ENCODE results near the gene PPARG.
"Not testable (repeated sequence)": the region's sequence is repeated elsewhere in the genome, so short reads cannot be mapped to it uniquely, and the experiment has no call there.

The PPARG gene

GRCh38 chr3:12445523-12446240 is 156.8 kb downstream of the PPARG start:
- DNase-seq (ENCODE audit: low spot score), result no peak
- ChIA-PET CTCF (no interaction called here), POLR2A (ENCODE audit: low non-redundant PET) (no interaction called here)
- no peak overlapping the region for H3K27ac ChIP-seq
- no peak for TF ChIP-seq CTCF (conservative IDR thresholded peaks at IDR 0.05; ENCODE audit: low read depth)

- H3K27ac ChIP-seq, result no peak overlapping the region
- CTCF ChIA-PET, result no interaction called here
- TF ChIP-seq CTCF (conservative IDR thresholded peaks at IDR 0.05; ENCODE audit: low read depth), result no peak
Observed at GRCh38 chr3:12446298-12446697, 157.4 kb downstream of the PPARG start.

GRCh38 chr3:12447075-12447474 is 158.2 kb downstream of the PPARG start:
- POLR2A ChIA-PET (ENCODE audit: low non-redundant PET), result no interaction called here
- H3K27ac ChIP-seq, result no peak overlapping the region
- DNase-seq (ENCODE audit: low spot score), result no peak
- CTCF ChIA-PET, result no interaction called here
- no peak for TF ChIP-seq CTCF (conservative IDR thresholded peaks at IDR 0.05; ENCODE audit: low read depth)

More at GRCh38 chr3:12446298-12446697, 157.4 kb downstream of the PPARG start:
- no peak for DNase-seq (ENCODE audit: low spot score)
- POLR2A ChIA-PET (ENCODE audit: low non-redundant PET), result no interaction called here

GRCh38 chr3:12448404-12449202 is 159.7 kb downstream of the PPARG start:
- DNase-seq (ENCODE audit: low spot score); POLR2A ChIA-PET (ENCODE audit: low non-redundant PET); CTCF ChIA-PET: not testable (repeated sequence)

GRCh38 chr3:12449889-12450682 is 161.2 kb downstream of the PPARG start:
- no peak for DNase-seq (ENCODE audit: low spot score)
- H3K27ac ChIP-seq, result no peak overlapping the region
- TF ChIP-seq CTCF (conservative IDR thresholded peaks at IDR 0.05; ENCODE audit: low read depth), result no peak
- ChIA-PET POLR2A (ENCODE audit: low non-redundant PET) (no interaction called here), CTCF (no interaction called here)

More at GRCh38 chr3:12448404-12449202, 159.7 kb downstream of the PPARG start:
- not testable (repeated sequence) for H3K27ac ChIP-seq

GRCh38 chr3:12451481-12451880 is 162.6 kb downstream of the PPARG start:
- POLR2A ChIA-PET (ENCODE audit: low non-redundant PET), result no interaction called here
- CTCF ChIA-PET, result no interaction called here
- DNase-seq (ENCODE audit: low spot score), result no peak
- no peak overlapping the region for H3K27ac ChIP-seq
- no peak for TF ChIP-seq CTCF (conservative IDR thresholded peaks at IDR 0.05; ENCODE audit: low read depth)
